Measurements from ENCODE around the gene EXT2.

The EXT2 gene

DNA sequence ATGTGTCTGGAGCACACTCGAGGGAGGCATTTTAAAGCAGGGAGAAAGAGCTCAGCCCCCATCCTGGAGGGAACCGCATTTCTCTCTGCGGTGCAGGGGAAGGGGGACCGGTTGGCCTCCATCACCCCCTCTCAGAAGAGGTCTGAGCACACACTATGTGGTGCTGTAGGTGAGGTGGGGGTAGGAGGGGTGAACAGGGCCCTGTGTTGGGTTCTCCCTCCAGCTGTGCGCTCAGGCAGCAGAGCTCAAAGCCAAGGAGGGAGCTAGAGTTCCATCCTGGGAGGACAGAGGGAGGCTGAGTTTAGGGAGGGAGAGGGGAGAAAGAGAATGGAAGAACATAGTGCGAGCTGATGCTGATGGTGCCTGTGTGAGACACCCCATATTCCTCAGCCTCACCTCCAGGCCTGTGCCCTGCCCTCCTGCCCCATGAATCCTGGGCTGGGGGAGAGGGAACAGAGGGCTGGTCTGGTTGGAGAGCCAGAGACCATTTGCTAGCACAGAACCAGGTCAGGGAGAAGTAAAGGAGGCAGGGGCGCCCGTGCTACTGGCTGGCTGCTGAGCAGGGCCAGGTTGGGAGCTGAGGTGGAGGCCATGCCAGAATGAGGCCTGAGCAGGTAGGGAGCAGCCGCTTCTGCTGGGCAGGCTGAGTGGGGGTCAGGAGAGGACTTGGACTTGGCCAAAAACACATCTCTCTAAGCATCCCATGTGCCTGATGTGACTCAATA, 170.7 kb downstream of the EXT2 start:
- Histone ChIP-seq H3K36me3 (ENCODE audit: control insufficient read depth, insufficient read depth, low read length) (no peaks in the 10 kb centered on the region), H3K9me3 (ENCODE audit: control insufficient read depth, low read length) (no peaks in the 10 kb centered on the region), H3K27ac (ENCODE audit: insufficient read depth, low read length, poor library complexity, severe bottlenecking) (no peak overlapping the region), H3K4me3 (ENCODE audit: insufficient read depth, low read depth, low read length, poor library complexity, severe bottlenecking) (no peak overlapping the region), H3K4me1 (ENCODE audit: control insufficient read depth, insufficient read depth, low read length, poor library complexity, severe bottlenecking) (no peaks in the 10 kb centered on the region), H3K27me3 (replicated peaks; ENCODE audit: control insufficient read depth, insufficient read depth, low read length, poor library complexity, severe bottlenecking) (no peaks in the 10 kb centered on the region)
- DNase-seq, result no peak

- Histone ChIP-seq H3K4me1 (ENCODE audit: control insufficient read depth, insufficient read depth, low read length, poor library complexity, severe bottlenecking) (no peaks in the 10 kb centered on the region), H3K27ac (ENCODE audit: insufficient read depth, low read length, poor library complexity, severe bottlenecking) (no peak overlapping the region), H3K36me3 (ENCODE audit: control insufficient read depth, insufficient read depth, low read length) (no peaks in the 10 kb centered on the region), H3K27me3 (replicated peaks; ENCODE audit: control insufficient read depth, insufficient read depth, low read length, poor library complexity, severe bottlenecking) (no peaks in the 10 kb centered on the region), H3K9me3 (ENCODE audit: control insufficient read depth, low read length) (no peaks in the 10 kb centered on the region), H3K4me3 (ENCODE audit: insufficient read depth, low read depth, low read length, poor library complexity, severe bottlenecking) (no peak overlapping the region)
- DNase-seq, result no peak
These were observed 171.7 kb downstream of the EXT2 start for GRCh38 chr11:44267006-44267749.

GRCh38 chr11:44267750-44268613, 172.5 kb downstream of the EXT2 start:
- no peaks in the 10 kb centered on the region for H3K27me3 ChIP-seq (replicated peaks; ENCODE audit: control insufficient read depth, insufficient read depth, low read length, poor library complexity, severe bottlenecking)
- no peak overlapping the region for H3K4me3 ChIP-seq (ENCODE audit: insufficient read depth, low read depth, low read length, poor library complexity, severe bottlenecking)
- no peaks in the 10 kb centered on the region for H3K4me1 ChIP-seq (ENCODE audit: control insufficient read depth, insufficient read depth, low read length, poor library complexity, severe bottlenecking)
- no peak overlapping the region for H3K27ac ChIP-seq (ENCODE audit: insufficient read depth, low read length, poor library complexity, severe bottlenecking)
- DNase-seq, result no peak
- H3K36me3 ChIP-seq (ENCODE audit: control insufficient read depth, insufficient read depth, low read length), result no peaks in the 10 kb centered on the region
- no peaks in the 10 kb centered on the region for H3K9me3 ChIP-seq (ENCODE audit: control insufficient read depth, low read length)

GRCh38 chr11:44268614-44269080, 173.2 kb downstream of the EXT2 start:
- no peaks in the 10 kb centered on the region for H3K4me1 ChIP-seq (ENCODE audit: control insufficient read depth, insufficient read depth, low read length, poor library complexity, severe bottlenecking)
- H3K27me3 ChIP-seq (replicated peaks; ENCODE audit: control insufficient read depth, insufficient read depth, low read length, poor library complexity, severe bottlenecking), result no peaks in the 10 kb centered on the region
- no peaks in the 10 kb centered on the region for H3K9me3 ChIP-seq (ENCODE audit: control insufficient read depth, low read length)
- DNase-seq, result no peak
- no peak overlapping the region for H3K4me3 ChIP-seq (ENCODE audit: insufficient read depth, low read depth, low read length, poor library complexity, severe bottlenecking)
- H3K27ac ChIP-seq (ENCODE audit: insufficient read depth, low read length, poor library complexity, severe bottlenecking), result no peak overlapping the region
- H3K36me3 ChIP-seq (ENCODE audit: control insufficient read depth, insufficient read depth, low read length), result no peaks in the 10 kb centered on the region

- H3K27ac ChIP-seq (ENCODE audit: insufficient read depth, low read length, poor library complexity, severe bottlenecking), result no peak overlapping the region
These were observed 174.2 kb downstream of the EXT2 start for GRCh38 chr11:44269369-44270351.

GRCh38 chr11:44270403-44271273, 175.2 kb downstream of the EXT2 start:
- Histone ChIP-seq H3K27me3 (replicated peaks; ENCODE audit: control insufficient read depth, insufficient read depth, low read length, poor library complexity, severe bottlenecking) (no peaks in the 10 kb centered on the region), H3K27ac (ENCODE audit: insufficient read depth, low read length, poor library complexity, severe bottlenecking) (no peak overlapping the region), H3K4me3 (ENCODE audit: insufficient read depth, low read depth, low read length, poor library complexity, severe bottlenecking) (no peak overlapping the region), H3K4me1 (ENCODE audit: control insufficient read depth, insufficient read depth, low read length, poor library complexity, severe bottlenecking) (no peaks in the 10 kb centered on the region), H3K9me3 (ENCODE audit: control insufficient read depth, low read length) (no peaks in the 10 kb centered on the region), H3K36me3 (ENCODE audit: control insufficient read depth, insufficient read depth, low read length) (no peaks in the 10 kb centered on the region)
- DNase-seq, result no peak

More at GRCh38 chr11:44269369-44270351, 174.2 kb downstream of the EXT2 start:
- no peak overlapping the region for H3K4me3 ChIP-seq (ENCODE audit: insufficient read depth, low read depth, low read length, poor library complexity, severe bottlenecking)
- no peaks in the 10 kb centered on the region for H3K36me3 ChIP-seq (ENCODE audit: control insufficient read depth, insufficient read depth, low read length)
- H3K4me1 ChIP-seq (ENCODE audit: control insufficient read depth, insufficient read depth, low read length, poor library complexity, severe bottlenecking), result no peaks in the 10 kb centered on the region
- no peaks in the 10 kb centered on the region for H3K9me3 ChIP-seq (ENCODE audit: control insufficient read depth, low read length)
- no peak for DNase-seq
- no peaks in the 10 kb centered on the region for H3K27me3 ChIP-seq (replicated peaks; ENCODE audit: control insufficient read depth, insufficient read depth, low read length, poor library complexity, severe bottlenecking)

DNA sequence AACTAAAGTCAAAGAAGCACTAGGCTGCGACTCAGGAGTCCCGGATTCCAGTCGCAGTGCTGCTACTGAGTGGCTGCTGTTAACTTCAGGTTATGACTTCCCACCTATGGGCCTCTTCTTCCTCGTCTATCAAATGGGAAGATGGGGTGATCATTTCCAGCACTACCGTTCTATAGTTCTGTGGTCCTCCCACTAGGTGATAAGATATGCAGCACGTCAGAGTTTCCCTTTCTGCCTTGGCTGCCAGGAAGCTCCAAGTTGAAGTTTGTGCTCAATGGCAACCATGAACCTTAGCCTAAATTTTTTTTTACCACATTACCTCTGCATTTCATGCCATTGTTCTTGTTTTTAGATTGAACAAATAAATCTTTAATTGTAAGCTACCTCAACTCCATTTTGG, 175.8 kb downstream of the EXT2 start:
- H3K9me3 ChIP-seq (ENCODE audit: control insufficient read depth, low read length), result no peaks in the 10 kb centered on the region
- H3K27me3 ChIP-seq (replicated peaks; ENCODE audit: control insufficient read depth, insufficient read depth, low read length, poor library complexity, severe bottlenecking), result no peaks in the 10 kb centered on the region
- H3K4me1 ChIP-seq (ENCODE audit: control insufficient read depth, insufficient read depth, low read length, poor library complexity, severe bottlenecking), result no peaks in the 10 kb centered on the region
- no peak for DNase-seq
- H3K36me3 ChIP-seq (ENCODE audit: control insufficient read depth, insufficient read depth, low read length), result no peaks in the 10 kb centered on the region
- H3K4me3 ChIP-seq (ENCODE audit: insufficient read depth, low read depth, low read length, poor library complexity, severe bottlenecking), result no peak overlapping the region
- no peak overlapping the region for H3K27ac ChIP-seq (ENCODE audit: insufficient read depth, low read length, poor library complexity, severe bottlenecking)

DNA sequence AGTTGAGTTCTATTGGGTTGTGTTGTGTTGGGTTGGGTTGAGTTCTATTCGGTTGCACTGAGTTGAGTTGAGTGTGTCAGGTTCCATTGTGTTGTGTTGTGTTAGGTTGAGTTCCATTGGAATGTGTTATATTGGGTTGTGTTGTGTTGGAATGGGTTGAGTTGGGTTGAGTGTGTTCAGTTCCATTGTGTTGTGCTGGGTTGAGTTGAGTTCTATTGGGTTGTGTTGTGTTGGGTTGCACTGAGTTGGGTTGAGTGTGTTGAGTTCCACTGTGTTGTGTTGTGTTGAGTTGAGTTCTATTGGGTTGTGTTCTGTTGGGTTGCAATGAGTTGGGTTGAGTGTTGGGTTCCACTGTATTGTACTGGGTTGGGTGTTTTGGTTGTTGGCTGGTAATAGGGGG, 178.9 kb downstream of the EXT2 start:
- H3K36me3 ChIP-seq (ENCODE audit: control insufficient read depth, insufficient read depth, low read length), result no peaks in the 10 kb centered on the region
- no peaks in the 10 kb centered on the region for H3K27me3 ChIP-seq (replicated peaks; ENCODE audit: control insufficient read depth, insufficient read depth, low read length, poor library complexity, severe bottlenecking)
- H3K9me3 ChIP-seq (ENCODE audit: control insufficient read depth, low read length), result no peaks in the 10 kb centered on the region
- H3K4me3 ChIP-seq (ENCODE audit: insufficient read depth, low read depth, low read length, poor library complexity, severe bottlenecking), result no peak overlapping the region
- no peaks in the 10 kb centered on the region for H3K4me1 ChIP-seq (ENCODE audit: control insufficient read depth, insufficient read depth, low read length, poor library complexity, severe bottlenecking)
- DNase-seq, result no peak
- no peak overlapping the region for H3K27ac ChIP-seq (ENCODE audit: insufficient read depth, low read length, poor library complexity, severe bottlenecking)
